ENCODE measurements around the gene LRFN2.

Gene LRFN2

DNA sequence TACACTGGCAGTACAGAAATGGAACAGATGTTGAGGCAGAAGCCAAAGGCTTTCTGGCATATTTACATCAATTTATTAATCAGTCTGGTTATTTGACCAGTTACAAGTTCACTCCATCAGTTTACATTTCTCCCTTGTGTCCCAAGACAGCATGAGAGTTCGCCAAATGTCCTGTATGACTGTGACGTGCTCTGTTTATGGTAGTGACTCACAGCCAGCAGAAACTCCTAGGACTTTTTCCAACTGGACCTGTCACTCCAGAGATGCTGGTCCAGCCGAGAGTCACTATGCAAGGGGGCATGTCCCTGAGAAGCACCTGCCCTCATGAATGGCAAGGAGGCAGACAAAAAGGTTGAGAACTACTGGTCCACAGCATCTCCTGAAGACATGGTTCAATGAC, 160.0 kb downstream of the LRFN2 start:
- no peak for DNase-seq

DNA sequence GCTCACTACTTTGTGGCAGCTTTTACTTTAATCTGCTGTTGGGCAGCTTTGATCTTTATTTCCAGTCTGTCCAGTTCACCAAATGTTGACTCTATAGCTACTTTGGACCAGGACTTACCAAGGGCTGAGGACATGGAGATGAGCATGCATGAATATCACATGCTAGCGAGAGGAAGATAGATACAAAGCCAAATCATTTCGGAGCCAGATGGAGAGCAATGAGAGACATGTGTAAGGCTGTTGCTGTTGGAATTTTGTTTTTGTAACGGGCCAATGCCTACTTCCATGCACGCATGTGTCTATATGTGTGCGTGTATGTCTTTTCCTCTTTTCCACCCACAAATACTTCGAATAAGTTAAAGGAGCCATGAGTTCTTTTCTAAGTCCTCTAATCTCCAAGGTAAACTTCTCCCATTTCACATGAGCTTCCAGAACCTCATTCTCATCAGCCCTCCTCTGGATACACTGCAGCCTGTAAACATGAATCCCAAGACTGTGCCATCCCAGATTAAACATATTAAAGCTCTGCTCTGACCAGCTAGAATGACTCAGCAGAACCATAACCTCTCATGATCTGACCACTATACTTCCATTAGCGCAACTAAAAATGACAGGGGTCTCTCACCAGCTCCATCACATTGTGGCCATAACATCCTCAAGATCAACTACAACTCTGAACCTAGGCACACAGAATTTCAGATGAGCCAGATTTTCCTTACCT, 160.7 kb downstream of the LRFN2 start:
- DNase-seq, result no peak

DNA sequence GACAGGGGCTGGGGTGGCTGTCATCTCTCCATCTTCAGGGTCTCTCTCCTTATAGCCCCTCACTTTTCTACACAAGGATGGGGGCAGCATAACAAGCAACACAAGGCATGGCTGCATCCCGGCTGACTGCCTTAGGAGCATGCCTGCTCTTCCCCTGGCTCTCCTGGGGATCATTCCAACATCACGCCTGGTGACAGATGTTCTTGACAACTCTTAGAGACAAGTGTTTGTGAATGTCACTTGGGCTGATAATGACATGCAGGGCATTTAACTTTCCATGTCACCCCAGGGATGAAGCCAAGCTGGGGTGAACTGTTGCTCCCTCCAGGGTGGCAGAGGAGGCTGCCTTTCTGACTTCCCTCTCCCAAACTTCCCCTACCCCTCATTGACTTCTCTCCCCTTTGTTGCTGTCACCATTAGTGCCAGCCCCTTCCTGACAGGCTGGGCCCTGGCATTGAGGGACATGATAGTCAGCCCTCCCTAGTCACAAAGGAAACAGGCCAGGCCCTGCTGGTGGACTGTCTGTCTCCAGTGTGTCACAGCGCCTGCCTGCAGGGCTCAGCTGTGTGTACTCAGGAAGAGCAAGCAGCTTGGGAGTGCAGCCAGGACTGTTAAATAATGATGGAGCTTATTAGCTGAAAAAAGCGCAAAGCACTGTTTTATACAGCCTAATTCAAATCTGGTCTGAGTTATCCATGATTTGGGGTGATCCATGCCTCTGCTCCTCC, 161.8 kb downstream of the LRFN2 start:
- no peak for DNase-seq

DNA sequence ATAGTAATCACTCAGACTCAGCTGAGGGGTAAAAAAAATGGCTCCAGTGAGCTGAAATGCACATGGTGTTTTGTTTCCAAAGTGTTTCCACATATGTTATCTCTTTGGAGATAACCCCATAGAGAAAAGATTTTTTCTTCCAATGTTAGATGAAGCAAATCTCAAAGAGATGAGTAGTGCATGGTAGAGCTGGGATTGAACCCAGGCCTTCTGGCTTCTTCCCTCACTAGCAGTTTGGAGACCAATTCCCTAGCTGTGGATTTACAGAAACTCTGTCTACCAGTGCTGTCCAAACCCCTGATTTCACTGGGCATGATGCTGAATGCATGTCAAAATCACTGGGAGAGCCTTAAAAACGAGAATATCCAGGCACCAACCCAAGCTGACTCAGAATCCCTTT, 165.1 kb downstream of the LRFN2 start:
- no peak for DNase-seq

DNA sequence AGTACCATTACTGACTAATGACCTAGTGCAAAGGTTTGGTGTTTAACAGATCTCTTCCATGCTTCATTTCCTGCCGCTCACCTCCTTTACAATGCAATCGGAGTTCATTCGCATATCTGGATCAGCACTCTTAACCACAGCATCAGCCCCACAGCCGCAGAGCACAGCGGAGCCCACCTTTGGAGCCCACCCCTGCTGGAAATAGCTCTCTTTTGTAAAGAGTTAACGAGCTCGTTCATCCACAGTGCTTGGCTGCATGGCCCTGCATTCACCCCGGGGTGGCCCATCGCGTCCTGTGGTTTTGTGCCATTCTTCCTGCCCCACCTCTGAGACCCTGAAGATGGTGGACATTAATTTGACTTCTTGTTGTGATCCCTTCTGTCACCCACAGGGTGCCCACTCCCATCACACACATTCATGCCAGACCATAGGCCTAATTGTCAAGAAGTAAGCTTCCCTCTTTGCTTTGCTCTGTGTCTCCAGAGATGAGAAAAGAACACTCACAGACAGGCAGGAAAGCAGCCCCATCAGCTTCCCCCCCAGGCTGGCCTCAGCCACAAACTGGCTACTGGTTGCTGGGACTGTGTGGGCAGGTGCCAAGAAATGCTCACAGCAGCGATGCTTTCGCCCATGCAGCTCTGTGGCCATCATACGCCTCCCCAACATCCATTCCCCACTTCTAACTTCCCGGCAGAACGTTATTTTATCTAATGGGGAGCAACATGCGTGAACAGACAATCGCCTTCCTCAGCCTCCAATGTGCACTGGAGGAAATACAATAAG, 167.0 kb downstream of the LRFN2 start:
- no peak for DNase-seq

DNA sequence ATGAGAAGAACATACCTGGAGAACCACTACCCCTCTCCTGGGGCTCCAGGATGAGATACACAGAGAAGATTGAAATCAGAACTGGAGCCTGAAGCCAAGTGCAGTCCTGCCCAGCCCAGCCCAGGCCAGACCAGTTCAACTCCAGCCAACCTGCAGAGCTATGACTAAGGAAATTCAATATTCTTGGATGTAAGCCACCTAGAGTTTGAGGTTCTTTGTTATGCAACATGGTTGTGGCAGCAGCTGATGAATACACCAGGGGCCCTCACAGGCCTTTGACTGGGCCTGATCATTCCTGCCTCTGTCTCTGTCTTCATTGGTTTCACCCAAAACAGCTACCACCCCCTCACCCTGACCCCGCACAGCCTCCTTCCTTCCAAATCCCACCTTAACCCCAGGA, 167.8 kb downstream of the LRFN2 start:
- no peak for DNase-seq

DNA sequence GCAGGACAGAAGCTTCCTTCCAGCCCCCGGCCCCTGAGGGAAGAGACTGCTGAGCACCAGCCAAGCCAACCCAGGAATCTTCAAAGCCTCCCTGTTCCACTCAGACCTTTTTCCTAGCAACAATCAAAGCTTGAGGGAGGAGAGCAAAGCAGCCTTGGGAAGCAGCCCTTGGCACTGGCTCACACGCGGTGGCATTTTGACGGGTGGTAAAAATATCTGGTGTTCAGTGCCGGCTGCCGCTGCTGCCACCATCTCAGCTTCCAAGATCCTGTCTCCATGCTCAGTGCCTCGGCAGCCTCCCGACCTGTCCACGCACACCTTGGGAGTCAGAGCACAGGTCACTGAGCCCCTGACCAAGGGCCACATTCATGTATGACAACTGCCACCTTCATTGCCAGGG, 170.1 kb downstream of the LRFN2 start:
- DNase-seq, result no peak

DNA sequence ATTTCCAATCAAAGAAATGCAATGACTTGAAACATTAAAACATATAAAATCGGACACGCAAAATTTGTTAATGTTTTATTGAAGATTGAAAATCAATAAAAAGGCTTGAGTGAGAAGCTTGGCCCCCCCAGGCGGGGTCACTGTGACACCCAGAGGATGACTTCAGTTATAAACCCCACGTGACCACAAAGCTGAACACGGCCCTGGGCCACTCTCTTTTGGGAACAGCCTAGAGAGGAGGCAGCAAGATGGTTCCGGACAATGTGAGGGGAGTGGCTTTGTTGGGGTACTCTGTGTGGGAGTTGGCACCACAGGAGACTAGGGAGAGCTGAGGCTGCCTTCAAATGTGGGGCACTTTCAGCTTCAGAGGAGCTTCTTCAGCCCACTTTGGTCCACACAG, 172.5 kb downstream of the LRFN2 start:
- no peak for DNase-seq

DNA sequence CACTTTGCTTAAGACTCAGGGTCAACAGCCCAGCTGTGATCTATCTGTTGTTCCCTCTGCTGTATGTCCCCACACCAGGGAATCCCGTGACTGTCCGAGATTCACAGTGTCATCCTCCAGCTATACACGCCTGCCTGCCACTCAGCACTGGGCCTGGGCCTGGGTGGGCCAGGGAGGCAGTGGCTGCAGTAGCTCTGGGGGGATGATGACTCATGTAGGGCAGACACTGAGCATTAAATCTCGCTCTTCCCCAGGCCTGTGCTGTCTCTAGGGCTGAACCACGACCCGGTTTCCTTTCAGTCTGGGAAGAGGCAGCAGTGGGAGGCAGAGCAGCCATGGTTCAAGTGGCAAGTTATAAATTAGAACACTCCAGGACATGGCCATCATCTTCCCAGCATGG, 173.9 kb downstream of the LRFN2 start:
- no peak for DNase-seq

DNA sequence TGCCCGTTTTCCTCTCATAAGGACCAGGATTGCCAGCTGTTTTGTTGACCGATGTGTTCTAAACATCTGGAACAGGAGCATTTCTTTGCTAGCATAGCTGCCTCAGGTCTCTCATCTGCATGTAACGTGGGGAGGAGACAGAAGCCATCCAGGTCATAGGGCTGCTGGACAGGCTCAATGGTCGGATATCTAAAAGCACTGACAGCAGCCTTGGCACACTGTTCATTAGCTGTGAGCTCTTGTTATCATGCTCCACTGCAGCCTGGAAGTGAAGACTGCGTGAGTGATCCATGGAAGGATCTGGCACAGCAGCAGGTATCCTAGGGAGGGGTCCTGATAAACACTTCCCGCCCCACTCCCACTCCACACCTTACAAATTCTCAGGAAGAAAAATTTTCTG, 175.3 kb downstream of the LRFN2 start:
- DNase-seq, result no peak

DNA sequence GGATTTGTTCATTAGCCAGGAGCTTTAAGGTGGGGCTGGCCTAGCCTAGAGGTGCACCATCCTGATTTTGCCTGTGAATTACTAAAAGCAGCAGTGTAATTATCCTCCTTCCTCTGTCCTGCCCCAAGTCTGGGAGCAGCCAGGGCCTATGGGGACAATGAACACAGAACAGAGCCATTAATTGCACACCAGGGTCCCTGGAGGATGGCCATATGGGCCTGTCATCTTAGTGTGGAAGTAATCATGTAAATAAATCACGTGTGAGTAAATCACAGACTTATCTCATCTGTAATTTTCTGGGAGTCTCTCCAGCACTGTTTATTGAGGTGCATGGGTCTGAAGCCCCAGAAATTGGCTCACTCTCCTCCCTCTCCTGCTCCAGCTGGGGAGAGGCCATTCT, 176.3 kb downstream of the LRFN2 start:
- no peak for DNase-seq

DNA sequence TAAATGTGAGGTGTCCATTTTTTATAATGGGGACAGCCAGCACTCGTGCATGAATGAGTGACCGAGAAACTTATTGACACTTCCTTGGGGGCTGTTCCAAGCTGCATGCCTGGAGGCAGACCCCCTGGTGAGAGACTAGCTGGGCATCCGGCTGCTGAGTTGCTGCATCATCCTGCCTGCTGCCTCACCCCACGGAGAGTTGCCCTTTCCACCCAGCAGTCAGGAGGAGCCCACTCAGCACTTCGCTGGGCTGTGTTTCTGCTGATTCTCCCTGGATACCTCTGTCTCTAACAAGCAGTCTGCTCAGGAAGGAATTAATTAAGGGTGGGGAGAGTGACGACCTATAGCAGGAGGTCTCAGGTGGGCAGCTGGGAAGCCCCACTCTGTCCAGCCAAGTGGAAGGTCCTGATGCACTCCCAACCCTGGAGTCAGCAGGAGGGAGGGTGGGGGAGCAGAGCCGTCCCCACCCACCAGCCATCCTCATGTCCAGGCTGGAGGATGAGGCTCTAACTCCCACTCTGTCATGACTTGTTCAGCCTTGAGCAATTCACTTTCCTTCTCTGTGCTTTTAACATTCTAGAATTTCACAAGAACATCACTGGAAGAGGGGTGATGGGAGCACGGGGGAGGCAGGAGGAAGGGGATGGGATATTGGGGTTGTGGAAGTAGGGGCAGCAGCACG, 177.3 kb downstream of the LRFN2 start:
- DNase-seq, result no peak

DNA sequence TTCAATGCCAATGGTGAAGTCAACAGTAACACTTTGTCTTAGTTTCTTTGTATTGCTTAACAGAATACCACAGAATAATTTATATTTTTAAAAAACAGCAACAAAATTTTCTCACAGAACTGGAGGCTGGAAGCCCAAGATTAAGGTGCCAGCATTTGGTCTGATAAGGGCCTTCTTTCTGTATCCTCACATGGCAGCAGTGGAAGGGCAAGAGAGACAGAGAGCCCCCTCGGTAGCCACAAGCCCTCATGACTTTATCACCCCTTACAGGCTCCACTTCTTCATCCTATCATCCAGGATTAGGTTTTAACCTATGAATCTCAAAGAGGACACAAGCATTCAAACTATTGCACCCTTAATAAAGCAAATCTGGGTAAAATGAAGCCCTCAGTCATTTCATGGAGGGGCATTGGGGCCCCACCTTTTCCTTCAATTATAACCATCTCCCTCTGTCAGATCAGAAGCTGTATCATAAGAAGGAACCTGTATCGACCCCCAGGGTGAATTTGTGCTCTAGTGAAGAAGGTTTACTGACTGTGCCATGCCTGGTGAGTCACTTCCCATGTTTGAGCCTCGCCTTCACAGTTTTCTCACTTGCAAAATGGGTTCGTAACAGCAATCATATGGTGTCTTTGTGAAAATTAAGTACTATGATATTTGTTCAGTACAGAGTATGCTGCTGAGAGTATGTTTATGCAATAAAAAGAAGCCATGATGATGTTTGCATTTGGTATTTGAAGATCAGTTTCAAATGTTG, 178.2 kb downstream of the LRFN2 start:
- no peak for DNase-seq

DNA sequence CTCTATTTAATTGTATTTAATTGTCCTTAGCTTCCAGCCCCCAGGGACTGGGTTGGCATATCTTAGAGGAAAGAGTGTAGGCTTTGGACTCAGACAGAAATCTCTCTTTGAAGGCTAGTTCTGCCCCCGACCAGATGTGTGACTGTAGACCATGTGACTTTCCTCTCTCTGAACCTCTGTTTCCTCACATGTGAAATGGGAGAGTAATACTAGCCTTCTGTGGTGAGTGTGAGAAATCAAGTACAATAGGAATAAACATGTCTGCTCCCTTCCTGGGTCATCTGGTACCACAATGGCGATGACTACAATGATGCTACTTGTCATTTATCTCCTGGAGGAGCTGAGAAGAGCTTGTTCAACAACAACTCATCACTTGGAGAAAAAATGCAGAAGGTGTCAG, 179.9 kb downstream of the LRFN2 start:
- DNase-seq, result no peak

DNA sequence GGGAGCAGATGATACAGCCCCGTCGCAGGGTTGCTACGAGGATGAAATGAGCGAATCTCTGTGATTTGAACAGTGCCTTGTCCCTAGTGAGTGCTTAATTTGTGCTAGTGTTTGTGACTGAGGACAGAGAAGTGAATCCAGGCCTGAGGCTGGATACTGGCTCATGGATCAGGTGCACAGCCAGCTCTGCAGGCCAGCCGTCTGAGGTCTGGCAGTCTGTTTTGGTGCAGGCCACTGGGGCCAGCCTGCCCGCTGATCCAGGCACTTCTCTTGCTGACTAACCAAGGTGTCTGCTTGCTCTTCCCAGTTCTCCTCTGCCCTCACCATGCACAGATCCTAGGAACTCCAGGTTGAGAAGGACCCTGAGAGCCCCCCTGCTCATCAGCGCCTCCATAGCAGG, 181.0 kb downstream of the LRFN2 start:
- no peak for DNase-seq

DNA sequence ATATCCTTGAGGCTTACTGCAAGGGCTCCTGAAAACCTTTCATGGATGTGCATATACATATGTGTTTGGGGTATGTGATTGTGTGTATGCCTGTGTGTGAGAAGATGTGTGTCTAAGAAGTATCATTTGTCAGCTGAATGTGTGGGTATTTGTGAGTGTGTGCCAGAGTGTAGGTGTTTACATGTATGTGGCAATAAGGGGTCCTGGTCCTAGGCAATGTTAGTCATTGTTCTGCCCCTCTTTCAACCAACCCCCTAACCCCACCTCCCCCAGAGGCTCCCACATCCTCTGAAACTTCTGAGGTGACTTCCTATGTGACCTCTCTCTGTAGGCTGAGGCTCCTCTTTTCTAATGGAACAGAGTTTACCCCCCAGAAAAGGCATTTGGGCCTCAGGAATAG, 186.4 kb downstream of the LRFN2 start:
- no peak for DNase-seq

DNA sequence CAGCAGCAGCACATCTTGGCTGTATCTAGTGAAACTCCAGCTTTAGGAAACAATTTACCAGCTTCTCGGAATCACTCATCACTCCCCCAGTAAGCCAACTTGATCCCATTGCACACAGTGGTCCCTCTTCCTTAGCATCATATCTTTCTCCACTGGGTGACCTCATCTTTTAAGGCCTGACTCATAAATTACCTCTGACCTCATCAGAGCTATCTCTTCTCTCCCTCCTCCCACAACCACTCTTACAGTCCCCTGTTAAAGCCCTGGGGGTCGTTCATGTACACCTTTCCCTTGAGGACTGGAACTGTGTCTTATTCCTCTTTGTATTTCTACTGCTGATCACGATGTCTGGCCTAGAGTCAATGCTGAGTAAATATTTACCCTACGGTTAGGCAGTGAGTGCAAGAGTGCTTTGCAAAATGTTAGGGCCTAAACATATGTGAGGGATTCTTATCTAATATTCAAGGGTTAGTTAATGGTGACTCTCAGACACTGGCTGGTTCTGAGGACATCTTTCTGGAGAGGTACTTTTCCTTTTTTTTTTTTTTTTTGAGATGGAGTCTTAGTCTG, 187.2 kb downstream of the LRFN2 start:
- DNase-seq, result no peak

DNA sequence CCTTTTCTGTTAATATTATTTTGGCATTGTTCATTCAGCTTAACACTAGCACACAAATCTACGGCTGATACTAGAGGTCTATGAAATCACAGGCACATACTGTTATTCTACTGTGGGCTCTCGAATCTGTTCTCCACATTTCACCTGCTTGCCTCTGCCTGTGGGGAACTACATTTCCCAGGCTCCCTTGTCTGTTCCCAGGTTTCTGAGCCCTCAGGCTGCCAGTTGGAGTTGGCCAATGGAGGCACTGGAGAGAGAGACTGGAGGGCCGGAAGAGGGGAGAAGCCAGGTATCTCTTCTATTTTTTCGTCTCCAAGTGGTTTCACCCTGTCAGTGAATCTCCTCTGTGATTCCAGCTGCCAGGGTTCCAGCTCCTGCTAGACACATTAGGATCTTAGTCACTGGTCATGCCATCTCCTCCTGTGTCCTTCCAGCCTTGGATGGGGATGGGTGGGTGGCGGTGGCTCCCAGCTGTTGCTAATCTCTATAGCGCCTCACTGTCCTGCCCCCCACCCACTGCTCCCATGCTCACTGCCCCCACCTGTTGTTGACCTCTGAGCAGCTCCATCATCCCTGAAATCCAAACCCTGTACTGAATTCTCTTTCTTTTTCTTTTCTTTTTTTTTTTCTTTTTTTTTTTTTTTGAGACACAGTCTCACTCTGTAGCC, 188.2 kb downstream of the LRFN2 start:
- DNase-seq, result no peak

DNA sequence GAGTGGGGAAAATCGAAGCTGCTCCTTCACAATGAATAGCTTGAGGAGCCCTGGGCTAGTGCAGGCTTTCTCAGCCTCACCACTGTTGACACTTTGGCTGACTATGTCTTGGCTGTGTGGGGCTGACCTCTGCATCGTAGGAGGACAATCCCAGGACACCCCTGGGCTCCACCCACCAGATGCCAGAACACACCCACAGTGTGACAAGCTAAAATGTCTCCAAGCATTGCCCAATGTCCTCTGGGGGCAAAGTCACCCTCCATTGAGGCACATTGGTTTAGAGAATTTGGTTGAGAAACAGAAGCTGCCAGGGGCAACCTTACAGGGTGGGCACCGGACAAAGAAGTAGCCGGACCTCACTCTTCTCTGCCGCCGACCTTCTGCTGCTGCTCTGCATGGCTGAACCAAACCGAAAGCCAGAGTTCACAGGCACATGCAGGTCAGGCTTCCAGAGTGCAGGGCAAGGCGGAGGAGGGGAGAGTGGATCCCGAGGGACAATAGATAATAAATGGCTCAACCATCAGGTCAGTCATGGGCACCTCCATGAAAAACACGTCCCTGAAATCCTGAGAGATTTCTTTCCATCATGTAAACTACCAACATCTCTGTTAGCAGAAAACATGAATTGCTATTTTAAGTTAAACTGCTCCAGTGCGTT, 189.0 kb downstream of the LRFN2 start:
- no peak for DNase-seq

DNA sequence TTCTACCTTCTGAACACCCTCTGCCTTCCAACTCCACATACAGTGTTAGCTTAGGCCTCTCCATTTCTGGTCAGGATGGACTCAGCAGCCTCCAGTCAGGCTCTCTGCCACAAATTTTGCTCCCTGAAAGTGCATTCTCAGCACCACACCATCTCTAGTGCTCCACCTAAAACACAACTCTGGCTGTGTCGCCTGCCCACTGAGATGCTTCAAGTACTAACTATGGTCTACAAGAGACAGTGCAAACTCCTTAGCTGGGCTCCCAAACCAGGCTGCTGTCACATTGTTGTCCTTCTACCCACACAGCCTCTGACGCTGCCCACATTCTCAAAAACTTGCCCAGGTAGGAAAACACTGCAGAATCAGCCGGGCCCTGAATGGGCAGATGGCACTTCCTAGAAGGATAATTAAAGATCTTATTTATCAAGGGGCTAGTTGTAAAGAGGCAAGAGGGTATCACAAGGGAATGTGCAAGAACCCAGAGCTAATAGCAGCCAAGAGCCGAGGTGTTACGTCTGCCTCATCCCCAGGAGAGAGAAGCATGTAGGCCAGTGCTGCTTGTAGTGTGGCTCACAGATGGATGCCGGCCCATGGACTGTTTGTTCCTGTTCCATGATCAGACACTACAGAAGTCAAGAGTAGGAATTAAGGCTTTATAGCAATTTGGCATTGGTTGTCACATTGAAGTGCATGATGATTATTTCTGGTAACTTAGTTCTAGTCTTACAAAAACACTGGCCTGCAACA, 189.7 kb downstream of the LRFN2 start:
- no peak for DNase-seq
